ENCODE measurements around the gene MAEA. TPM values are rescaled to one million over a fixed set of nuclear protein-coding genes. Genes with fewer than 3 reads are reported as not detected.

MAEA gene
- total and polyA plus RNA-seq, 10 of the 15 experiments (the other 5 are each of a cell fraction or from before 2014, with no cell fraction given) = 3.6 to 67.1 (median 54.6) TPM

DNA sequence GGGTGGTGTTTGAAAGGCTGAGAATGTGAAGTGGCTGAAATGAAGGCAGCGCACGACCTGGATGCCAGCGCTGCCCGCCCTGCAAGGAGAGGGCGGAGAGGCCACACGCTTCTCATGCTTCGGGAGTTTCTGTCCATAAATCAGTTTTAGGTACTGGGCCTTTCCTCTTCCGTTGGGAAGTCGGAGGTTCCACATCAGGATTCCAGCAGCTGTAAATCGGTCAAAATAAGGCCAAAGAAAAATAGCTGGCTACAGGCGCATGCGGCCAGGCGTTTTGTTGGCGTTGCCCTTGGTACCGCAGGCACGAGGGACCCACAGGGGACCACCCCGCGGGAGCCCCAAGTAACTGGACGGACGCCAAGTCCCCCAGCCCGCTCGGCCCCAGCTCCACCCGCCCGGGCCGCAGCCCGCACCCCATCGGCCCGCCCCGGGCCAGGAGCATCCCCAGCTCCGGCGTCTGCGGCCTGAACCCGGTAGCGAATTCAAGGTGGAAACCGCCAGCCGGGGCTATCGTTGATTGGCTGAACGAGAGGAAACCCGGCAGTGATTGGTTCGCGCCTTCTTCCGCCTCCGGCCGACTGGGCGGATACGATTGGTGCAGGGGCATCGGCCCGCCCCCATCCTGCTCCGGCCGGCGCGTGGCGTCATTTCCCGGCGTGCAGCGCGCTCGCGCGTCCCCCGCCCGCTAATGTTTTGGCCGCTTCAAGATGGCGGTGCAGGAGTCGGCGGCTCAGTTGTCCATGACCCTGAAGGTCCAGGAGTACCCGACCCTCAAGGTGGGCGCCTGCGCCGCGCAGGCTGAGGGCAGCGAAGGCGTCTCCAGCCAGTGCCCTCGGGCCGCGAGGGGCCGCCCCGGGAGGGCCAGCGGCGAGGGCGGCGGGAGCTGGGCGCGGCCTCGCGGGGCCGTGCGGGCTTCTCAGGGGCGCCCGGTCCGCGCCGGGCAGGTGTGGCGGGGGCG, at the start of gene MAEA (continued):
- TF ChIP-seq ELK1 (IDR thresholded peaks at IDR 0.05; ENCODE audit: low read depth, low read length) (peak; percentile 48; the same call in 1 of the 2 replicates), RAD51 (IDR thresholded peaks at IDR 0.05) (no peak), EGR1 (IDR thresholded peaks at IDR 0.05; ENCODE audit: borderline replicate concordance in 1 of 2, low read depth in 2 of 2, low read length in 2 of 2) (0 out of 3 replicates have a peak, but pooled peaks of 1 of the 2 experiments have one; percentile 25), SREBF1 (IDR thresholded peaks at IDR 0.05; ENCODE audit: low read length) (no peak), KDM1A (IDR thresholded peaks at IDR 0.05; ENCODE audit: borderline replicate concordance) (no peak), NR2C1 (IDR thresholded peaks at IDR 0.05) (peak; percentile 92), SMAD5 (IDR thresholded peaks at IDR 0.05; ENCODE audit: low read depth) (peak; percentile 67; the same call in 1 of the 2 replicates), USF2 (IDR thresholded peaks at IDR 0.05; ENCODE audit: borderline replicate concordance, low read depth, low read length) (no peak), PML (IDR thresholded peaks at IDR 0.05; ENCODE audit: low read length) (peak; percentile 71; the same call in 1 of the 2 replicates), CEBPB (IDR thresholded peaks at IDR 0.05; ENCODE audit: borderline replicate concordance in 1 of 2, low read depth in 2 of 2, low read length in 2 of 2) (peak in 1 of 2 experiments; percentile 1; a peak in 1 of 4 replicates), ZZZ3 (IDR thresholded peaks at IDR 0.05; ENCODE audit: control insufficient read depth, insufficient read length, low read depth) (no peak), SKIL (IDR thresholded peaks at IDR 0.05; ENCODE audit: low read depth, poor library complexity, severe bottlenecking) (no peak), JUND (IDR thresholded peaks at IDR 0.05; ENCODE audit: low read depth, low read length) (no peak), HDGF (IDR thresholded peaks at IDR 0.05) (0 out of 2 replicates have a peak, but pooled peaks have one; percentile 19)
- TF ChIP-seq, protein P1, sequence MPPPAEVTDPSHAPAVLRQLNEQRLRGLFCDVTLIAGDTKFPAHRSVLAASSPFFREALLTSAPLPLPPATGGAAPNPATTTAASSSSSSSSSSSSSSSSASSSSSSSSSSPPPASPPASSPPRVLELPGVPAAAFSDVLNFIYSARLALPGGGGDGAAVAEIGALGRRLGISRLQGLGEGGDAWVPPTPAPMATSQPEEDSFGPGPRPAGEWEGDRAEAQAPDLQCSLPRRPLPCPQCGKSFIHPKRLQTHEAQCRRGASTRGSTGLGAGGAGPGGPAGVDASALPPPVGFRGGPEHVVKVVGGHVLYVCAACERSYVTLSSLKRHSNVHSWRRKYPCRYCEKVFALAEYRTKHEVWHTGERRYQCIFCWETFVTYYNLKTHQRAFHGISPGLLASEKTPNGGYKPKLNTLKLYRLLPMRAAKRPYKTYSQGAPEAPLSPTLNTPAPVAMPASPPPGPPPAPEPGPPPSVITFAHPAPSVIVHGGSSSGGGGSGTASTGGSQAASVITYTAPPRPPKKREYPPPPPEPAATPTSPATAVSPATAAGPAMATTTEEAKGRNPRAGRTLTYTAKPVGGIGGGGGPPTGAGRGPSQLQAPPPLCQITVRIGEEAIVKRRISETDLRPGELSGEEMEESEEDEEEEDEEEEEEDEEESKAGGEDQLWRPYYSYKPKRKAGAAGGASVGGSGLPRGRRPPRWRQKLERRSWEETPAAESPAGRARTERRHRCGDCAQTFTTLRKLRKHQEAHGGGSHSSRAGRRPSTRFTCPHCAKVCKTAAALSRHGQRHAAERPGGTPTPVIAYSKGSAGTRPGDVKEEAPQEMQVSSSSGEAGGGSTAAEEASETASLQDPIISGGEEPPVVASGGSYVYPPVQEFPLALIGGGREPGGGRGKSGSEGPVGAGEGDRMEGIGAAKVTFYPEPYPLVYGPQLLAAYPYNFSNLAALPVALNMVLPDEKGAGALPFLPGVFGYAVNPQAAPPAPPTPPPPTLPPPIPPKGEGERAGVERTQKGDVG (CRISPR knock-in tag; IDR thresholded peaks at IDR 0.05) = no peak
- TF ChIP-seq, protein P2, sequence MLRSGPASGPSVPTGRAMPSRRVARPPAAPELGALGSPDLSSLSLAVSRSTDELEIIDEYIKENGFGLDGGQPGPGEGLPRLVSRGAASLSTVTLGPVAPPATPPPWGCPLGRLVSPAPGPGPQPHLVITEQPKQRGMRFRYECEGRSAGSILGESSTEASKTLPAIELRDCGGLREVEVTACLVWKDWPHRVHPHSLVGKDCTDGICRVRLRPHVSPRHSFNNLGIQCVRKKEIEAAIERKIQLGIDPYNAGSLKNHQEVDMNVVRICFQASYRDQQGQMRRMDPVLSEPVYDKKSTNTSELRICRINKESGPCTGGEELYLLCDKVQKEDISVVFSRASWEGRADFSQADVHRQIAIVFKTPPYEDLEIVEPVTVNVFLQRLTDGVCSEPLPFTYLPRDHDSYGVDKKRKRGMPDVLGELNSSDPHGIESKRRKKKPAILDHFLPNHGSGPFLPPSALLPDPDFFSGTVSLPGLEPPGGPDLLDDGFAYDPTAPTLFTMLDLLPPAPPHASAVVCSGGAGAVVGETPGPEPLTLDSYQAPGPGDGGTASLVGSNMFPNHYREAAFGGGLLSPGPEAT (IDR thresholded peaks at IDR 0.05; ENCODE audit: low read depth) = peak; percentile 41; the same call in 1 of the 2 replicates
- TF ChIP-seq, protein P3, sequence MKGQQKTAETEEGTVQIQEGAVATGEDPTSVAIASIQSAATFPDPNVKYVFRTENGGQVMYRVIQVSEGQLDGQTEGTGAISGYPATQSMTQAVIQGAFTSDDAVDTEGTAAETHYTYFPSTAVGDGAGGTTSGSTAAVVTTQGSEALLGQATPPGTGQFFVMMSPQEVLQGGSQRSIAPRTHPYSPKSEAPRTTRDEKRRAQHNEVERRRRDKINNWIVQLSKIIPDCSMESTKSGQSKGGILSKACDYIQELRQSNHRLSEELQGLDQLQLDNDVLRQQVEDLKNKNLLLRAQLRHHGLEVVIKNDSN (IDR thresholded peaks at IDR 0.05; ENCODE audit: borderline replicate concordance, extremely low read length, insufficient read depth, low read depth, low read length) = no peak

All from GM12878 (cell line).